Liver (tissue), 3 donors: ENCODE data around the gene HIPK2.

ENCODE experiments used
- EGR1 ChIP-seq, 2 donors: IDR thresholded peaks; 2 replicates each; pipeline ENCODE4 v1.6.1; 2016 to 2018; ENCODE audit warnings: antibody characterized with exemption in 2 of 2, low read depth in 2 of 2
- FOXA1 ChIP-seq: IDR thresholded peaks from 2 replicates; pipeline ENCODE4 v1.6.1; 2016; ENCODE audit warnings: antibody characterized with exemption
- GABPA ChIP-seq, 2 donors: IDR thresholded peaks in 1 of 2; conservative IDR thresholded peaks in 1 of 2; 2 replicates each; pipeline ENCODE4 v1.6.1; 2016; ENCODE audit warnings: antibody characterized with exemption in 2 of 2, mild to moderate bottlenecking in 1 of 2, moderate library complexity in 1 of 2
- HNF4G ChIP-seq: IDR thresholded peaks from 2 replicates; pipeline ENCODE4 v1.6.1; 2016; ENCODE audit warnings: antibody characterized with exemption
- JUND ChIP-seq, 2 donors: IDR thresholded peaks; 2 replicates each; pipeline ENCODE4 v1.6.1; 2016; ENCODE audit warnings: antibody characterized with exemption in 2 of 2
- TAF1 ChIP-seq: conservative IDR thresholded peaks from 2 replicates; pipeline ENCODE4 v1.6.1; 2016; ENCODE audit warnings: antibody characterized with exemption, mild to moderate bottlenecking
- TF ChIP-seq, protein P1 (sequence below): fragments of 150-350 bp; IDR thresholded peaks from 2 replicates; pipeline ENCODE4 v1.5.1; 2017; ENCODE audit warnings: improper control_type of control experiment, low read depth, low read length; ENCODE audit not compliant: missing input control
- TF ChIP-seq, protein P2 (sequence below): IDR thresholded peaks from 2 replicates; pipeline ENCODE4 v1.6.1; 2016; ENCODE audit warnings: antibody characterized with exemption, mild to moderate bottlenecking
- TF ChIP-seq, protein P3 (sequence below): IDR thresholded peaks from 2 replicates; pipeline ENCODE4 v1.6.1; 2016; ENCODE audit warnings: antibody characterized with exemption
- donor health status: healthy.
- donor health status: healthy.

DNA sequence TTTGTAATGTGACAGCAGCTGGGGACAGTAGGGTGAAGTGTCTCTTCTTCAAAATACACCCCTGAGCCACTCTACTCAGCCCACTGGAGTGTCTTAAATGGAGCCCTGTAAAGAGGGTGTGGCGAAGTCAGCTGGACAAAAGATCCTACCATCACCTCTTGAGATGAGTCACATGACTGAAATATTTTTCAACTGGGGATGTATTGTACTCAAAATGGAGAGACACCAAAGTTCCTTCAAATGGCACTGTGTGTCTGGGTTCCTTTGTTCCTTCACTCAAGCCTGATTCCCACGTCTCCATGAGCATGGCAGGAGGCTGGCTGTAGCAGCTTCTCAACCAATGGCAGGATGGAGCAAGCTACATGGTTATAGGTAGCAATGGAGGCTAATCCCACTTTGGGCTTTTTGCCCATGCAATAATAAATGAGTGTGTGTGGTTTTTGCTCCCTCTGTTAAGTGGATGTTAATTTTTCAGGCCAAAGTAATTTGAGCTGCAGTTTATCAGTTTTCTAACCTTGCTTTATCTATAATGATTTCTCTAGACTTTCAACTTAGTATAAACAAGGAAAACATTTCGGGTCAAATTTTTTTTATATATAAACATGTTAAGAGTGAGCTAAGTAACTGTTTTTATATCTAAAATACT, 186.1 kb downstream of the HIPK2 start:
- TF ChIP-seq FOXA1 (no peak), GABPA (IDR thresholded peaks at IDR 0.05 in 1 of 2, conservative IDR thresholded peaks at IDR 0.05 in 1 of 2) (no peak), JUND (IDR thresholded peaks at IDR 0.05) (no peak), EGR1 (IDR thresholded peaks at IDR 0.05; ENCODE audit: low read depth in 2 of 2) (no peak), TAF1 (no peak), HNF4G (no peak)
- TF ChIP-seq, protein P1, sequence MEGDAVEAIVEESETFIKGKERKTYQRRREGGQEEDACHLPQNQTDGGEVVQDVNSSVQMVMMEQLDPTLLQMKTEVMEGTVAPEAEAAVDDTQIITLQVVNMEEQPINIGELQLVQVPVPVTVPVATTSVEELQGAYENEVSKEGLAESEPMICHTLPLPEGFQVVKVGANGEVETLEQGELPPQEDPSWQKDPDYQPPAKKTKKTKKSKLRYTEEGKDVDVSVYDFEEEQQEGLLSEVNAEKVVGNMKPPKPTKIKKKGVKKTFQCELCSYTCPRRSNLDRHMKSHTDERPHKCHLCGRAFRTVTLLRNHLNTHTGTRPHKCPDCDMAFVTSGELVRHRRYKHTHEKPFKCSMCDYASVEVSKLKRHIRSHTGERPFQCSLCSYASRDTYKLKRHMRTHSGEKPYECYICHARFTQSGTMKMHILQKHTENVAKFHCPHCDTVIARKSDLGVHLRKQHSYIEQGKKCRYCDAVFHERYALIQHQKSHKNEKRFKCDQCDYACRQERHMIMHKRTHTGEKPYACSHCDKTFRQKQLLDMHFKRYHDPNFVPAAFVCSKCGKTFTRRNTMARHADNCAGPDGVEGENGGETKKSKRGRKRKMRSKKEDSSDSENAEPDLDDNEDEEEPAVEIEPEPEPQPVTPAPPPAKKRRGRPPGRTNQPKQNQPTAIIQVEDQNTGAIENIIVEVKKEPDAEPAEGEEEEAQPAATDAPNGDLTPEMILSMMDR: no peak
- TF ChIP-seq, protein P2, sequence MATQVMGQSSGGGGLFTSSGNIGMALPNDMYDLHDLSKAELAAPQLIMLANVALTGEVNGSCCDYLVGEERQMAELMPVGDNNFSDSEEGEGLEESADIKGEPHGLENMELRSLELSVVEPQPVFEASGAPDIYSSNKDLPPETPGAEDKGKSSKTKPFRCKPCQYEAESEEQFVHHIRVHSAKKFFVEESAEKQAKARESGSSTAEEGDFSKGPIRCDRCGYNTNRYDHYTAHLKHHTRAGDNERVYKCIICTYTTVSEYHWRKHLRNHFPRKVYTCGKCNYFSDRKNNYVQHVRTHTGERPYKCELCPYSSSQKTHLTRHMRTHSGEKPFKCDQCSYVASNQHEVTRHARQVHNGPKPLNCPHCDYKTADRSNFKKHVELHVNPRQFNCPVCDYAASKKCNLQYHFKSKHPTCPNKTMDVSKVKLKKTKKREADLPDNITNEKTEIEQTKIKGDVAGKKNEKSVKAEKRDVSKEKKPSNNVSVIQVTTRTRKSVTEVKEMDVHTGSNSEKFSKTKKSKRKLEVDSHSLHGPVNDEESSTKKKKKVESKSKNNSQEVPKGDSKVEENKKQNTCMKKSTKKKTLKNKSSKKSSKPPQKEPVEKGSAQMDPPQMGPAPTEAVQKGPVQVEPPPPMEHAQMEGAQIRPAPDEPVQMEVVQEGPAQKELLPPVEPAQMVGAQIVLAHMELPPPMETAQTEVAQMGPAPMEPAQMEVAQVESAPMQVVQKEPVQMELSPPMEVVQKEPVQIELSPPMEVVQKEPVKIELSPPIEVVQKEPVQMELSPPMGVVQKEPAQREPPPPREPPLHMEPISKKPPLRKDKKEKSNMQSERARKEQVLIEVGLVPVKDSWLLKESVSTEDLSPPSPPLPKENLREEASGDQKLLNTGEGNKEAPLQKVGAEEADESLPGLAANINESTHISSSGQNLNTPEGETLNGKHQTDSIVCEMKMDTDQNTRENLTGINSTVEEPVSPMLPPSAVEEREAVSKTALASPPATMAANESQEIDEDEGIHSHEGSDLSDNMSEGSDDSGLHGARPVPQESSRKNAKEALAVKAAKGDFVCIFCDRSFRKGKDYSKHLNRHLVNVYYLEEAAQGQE: no peak
- TF ChIP-seq, protein P3, sequence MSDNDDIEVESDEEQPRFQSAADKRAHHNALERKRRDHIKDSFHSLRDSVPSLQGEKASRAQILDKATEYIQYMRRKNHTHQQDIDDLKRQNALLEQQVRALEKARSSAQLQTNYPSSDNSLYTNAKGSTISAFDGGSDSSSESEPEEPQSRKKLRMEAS: no peak
